Right atrium auricular region (tissue), 2 donors: Measurements from ENCODE around the gene OSTF1. TPM values are rescaled to one million over a fixed set of nuclear protein-coding genes. Genes with fewer than 3 reads are reported as not detected.

Experiments used
- DNase-seq: peaks from one replicate; pipeline ENCODE4 v3.0.0-alpha.2; 2019; ENCODE audit warnings: low spot score
- H3K27ac ChIP-seq, 2 donors: fragments of 200-600 bp; sonication (generic); 1 replicate in 1 of 2; 2 replicates in 1 of 2; pipeline ENCODE4 v1.5.1; 2016 to 2019
- H3K27me3 ChIP-seq, 2 donors: fragments of 200-600 bp; sonication (generic); one replicate each; pipeline versions ENCODE4 v1.5.1 to v1.6.0; 2017 to 2019
- H3K36me3 ChIP-seq: fragments of 200-600 bp; sonication (generic); one replicate; pipeline ENCODE4 v1.5.1; 2016
- H3K4me1 ChIP-seq, 2 donors: fragments of 200-600 bp; sonication (generic); one replicate each; pipeline versions ENCODE4 v1.5.1 to v1.6.0; 2017 to 2019
- H3K4me3 ChIP-seq, 2 donors: fragments of 200-600 bp; sonication (generic); 1 replicate in 1 of 2; 2 replicates in 1 of 2; pipeline ENCODE4 v1.5.1; 2017 to 2019; ENCODE audit warnings: mild to moderate bottlenecking in 1 of 2, moderate library complexity in 1 of 2
- H3K9me3 ChIP-seq, 2 donors: fragments of 200-600 bp; sonication (generic); one replicate each; pipeline ENCODE4 v1.5.1; 2019
- total RNA-seq, 2 donors: library from RNA; depleted of rRNA; stranded (reverse); fragments of >200 nt; gene quantifications; one replicate each; pipeline ENCODE4 v1.1.0, GENCODE V29; 2016
- TF ChIP-seq, protein P1 (sequence below), 2 donors: fragments of 200-600 bp; sonication (generic); IDR thresholded peaks; one replicate each; pipeline ENCODE4 v1.5.1; 2019; ENCODE audit warnings: antibody characterized with exemption in 2 of 2

Gene OSTF1
- total RNA-seq, 2 donors from 2014 or later: 14.5 to 17.7 TPM

- no peak for DNase-seq
- no peak overlapping the region for H3K27ac ChIP-seq
- H3K27me3 ChIP-seq: no peaks in the 10 kb centered on the region
- TF ChIP-seq, protein P1, sequence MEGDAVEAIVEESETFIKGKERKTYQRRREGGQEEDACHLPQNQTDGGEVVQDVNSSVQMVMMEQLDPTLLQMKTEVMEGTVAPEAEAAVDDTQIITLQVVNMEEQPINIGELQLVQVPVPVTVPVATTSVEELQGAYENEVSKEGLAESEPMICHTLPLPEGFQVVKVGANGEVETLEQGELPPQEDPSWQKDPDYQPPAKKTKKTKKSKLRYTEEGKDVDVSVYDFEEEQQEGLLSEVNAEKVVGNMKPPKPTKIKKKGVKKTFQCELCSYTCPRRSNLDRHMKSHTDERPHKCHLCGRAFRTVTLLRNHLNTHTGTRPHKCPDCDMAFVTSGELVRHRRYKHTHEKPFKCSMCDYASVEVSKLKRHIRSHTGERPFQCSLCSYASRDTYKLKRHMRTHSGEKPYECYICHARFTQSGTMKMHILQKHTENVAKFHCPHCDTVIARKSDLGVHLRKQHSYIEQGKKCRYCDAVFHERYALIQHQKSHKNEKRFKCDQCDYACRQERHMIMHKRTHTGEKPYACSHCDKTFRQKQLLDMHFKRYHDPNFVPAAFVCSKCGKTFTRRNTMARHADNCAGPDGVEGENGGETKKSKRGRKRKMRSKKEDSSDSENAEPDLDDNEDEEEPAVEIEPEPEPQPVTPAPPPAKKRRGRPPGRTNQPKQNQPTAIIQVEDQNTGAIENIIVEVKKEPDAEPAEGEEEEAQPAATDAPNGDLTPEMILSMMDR (IDR thresholded peaks at IDR 0.05): no peak
- H3K9me3 ChIP-seq: no peaks in the 10 kb centered on the region
- H3K4me1 ChIP-seq: peaks cover 0 to 65% of the 10 kb centered on the region in 2 donors
- no peaks in the 10 kb centered on the region for H3K36me3 ChIP-seq
- H3K4me3 ChIP-seq: no peak overlapping the region
These were observed 16.3 kb downstream of the OSTF1 start for GRCh38 chr9:75104607-75105006.

DNA sequence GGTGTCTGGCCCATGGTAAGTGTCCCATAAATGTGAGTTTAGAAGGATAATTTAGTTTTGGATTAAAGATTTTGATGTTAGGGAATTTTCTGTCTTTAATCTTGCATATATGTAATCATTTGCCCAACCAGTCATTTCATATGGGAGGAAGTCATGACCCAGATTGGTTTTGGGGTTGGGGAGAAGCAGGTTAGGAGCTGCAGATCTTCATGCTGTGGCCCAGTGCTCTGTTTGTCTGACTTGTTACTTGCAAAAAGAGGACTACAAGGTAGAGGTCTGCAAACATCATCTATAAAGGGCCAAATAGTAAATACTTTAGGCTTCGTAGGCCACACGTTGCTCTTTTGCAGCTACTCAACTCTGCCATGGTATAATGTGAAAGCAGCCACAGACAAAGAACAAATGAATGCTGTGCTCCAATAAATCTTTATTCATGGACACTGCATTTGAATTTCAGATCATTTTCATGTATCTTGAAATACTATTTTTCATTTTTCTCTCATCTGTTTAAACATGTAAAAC, 16.8 kb downstream of the OSTF1 start:
- Histone ChIP-seq H3K9me3 (no peaks in the 10 kb centered on the region), H3K27ac (no peak overlapping the region), H3K27me3 (no peaks in the 10 kb centered on the region), H3K4me3 (no peak overlapping the region), H3K36me3 (no peaks in the 10 kb centered on the region), H3K4me1 (peaks cover 0 to 64% of the 10 kb centered on the region in 2 donors)
- DNase-seq: no peak
- TF ChIP-seq, protein P1 (IDR thresholded peaks at IDR 0.05): no peak

DNA sequence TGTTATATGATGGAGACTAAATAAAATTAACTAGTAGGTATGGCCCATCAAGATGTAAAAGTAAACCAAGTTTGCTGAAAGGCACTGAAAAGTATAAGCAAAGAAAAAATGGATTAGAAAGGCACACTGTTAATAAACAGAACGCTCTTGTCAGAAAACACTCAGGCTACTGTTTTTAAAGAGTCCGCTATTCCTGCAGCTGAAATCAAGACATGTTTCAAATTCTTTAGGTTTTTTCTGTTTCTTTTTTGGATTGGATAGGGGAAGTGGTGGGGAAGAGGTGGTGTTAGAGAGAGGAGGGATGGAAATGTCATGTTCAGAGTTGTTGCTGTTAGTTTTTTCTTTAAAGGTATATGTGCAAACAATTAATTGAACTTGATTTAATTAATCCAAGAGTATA, 17.5 kb downstream of the OSTF1 start:
- TF ChIP-seq, protein P1 (IDR thresholded peaks at IDR 0.05): no peak
- H3K4me1 ChIP-seq: peaks cover 0 to 62% of the 10 kb centered on the region in 2 donors

GRCh38 chr9:75106857-75107256, 18.5 kb downstream of the OSTF1 start:
- no peak for DNase-seq
- Histone ChIP-seq H3K9me3 (no peaks in the 10 kb centered on the region), H3K4me3 (no peak overlapping the region), H3K36me3 (no peaks in the 10 kb centered on the region), H3K27ac (peak overlapping the region; percentile 10 to 31), H3K4me1 (peaks cover 0 to 52% of the 10 kb centered on the region in 2 donors), H3K27me3 (no peaks in the 10 kb centered on the region)
- TF ChIP-seq, protein P1 (IDR thresholded peaks at IDR 0.05): no peak

More for the DNA sequence above, 17.5 kb downstream of the OSTF1 start:
- Histone ChIP-seq H3K27me3 (no peaks in the 10 kb centered on the region), H3K27ac (no peak overlapping the region), H3K36me3 (no peaks in the 10 kb centered on the region), H3K4me3 (no peak overlapping the region), H3K9me3 (no peaks in the 10 kb centered on the region)
- DNase-seq: no peak

GRCh38 chr9:75108571-75108970, 20.3 kb downstream of the OSTF1 start:
- Histone ChIP-seq H3K4me1 (peaks cover 0 to 60% of the 10 kb centered on the region in 2 donors), H3K4me3 (no peak overlapping the region), H3K27ac (peak overlapping the region in 1 of 2 donors; percentile 30), H3K9me3 (no peaks in the 10 kb centered on the region), H3K27me3 (no peaks in the 10 kb centered on the region), H3K36me3 (no peaks in the 10 kb centered on the region)
- DNase-seq: peak; percentile 68
- TF ChIP-seq, protein P1 (IDR thresholded peaks at IDR 0.05): no peak
